K562 (cell line): ENCODE results near the gene CSRNP2. TPM values are rescaled to one million over a fixed set of nuclear protein-coding genes. Genes with fewer than 3 reads are reported as not detected.
A peak's percentile ranks its signal among the peaks of the same experiment; 100 is the strongest.

ENCODE experiments used
- ARID2 ChIP-seq: fragments of 450-650 bp; IDR thresholded peaks from 2 replicates; pipeline ENCODE4 v1.6.1; 2017; ENCODE audit warnings: antibody characterized with exemption, mild to moderate bottlenecking
- ATF1 ChIP-seq, 2 experiments: fragments of 450-650 bp in 1 of 2; IDR thresholded peaks; 2 replicates each; pipeline ENCODE4 v1.6.1; 2016; ENCODE audit warnings: missing compliant biosample characterization in 1 of 2, missing genetic modification characterization in 1 of 2
- C11orf30 ChIP-seq: fragments of 450-650 bp; IDR thresholded peaks from 2 replicates; pipeline ENCODE4 v1.6.1; 2016; ENCODE audit warnings: low read depth, mild to moderate bottlenecking
- FOSL1 ChIP-seq: fragments of 200-800 bp; sonication (Bioruptor generic); conservative IDR thresholded peaks from 2 replicates; pipeline ENCODE4 v1.6.1; 2016; ENCODE audit warnings: missing genetic modification characterization, missing compliant biosample characterization
- FOXA3 ChIP-seq, 2 experiments: fragments of 450-650 bp in 1 of 2; sonication (generic) in 1 of 2; formaldehyde crosslinking; IDR thresholded peaks in 1 of 2; conservative IDR thresholded peaks in 1 of 2; 2 replicates each; pipeline versions ENCODE4 v1.4.0 to v1.8.0; 2020 to 2022; ENCODE audit warnings: mild to moderate bottlenecking in 2 of 2, missing genetic modification reagents in 1 of 2
- GABPA ChIP-seq: fragments of 200-800 bp; sonication (Bioruptor generic); conservative IDR thresholded peaks from 2 replicates; pipeline ENCODE4 v1.6.1; 2016; ENCODE audit warnings: low read depth, missing genetic modification characterization, missing compliant biosample characterization
- HNRNPH1 ChIP-seq: fragments of 200-400 bp; formaldehyde crosslinking; optimal IDR thresholded peaks from 2 replicates; pipeline ENCODE3; 2017; ENCODE audit warnings: low read depth, mild to moderate bottlenecking, low read length, moderate library complexity
- KDM2B ChIP-seq: fragments of 250-450 bp; sonication (Bioruptor Pico); IDR thresholded peaks from 2 replicates; pipeline ENCODE4 v1.8.0; 2021; ENCODE audit warnings: mild to moderate bottlenecking, moderate library complexity
- NRF1 ChIP-seq, 2 experiments: fragments of 450-650 bp; IDR thresholded peaks in 1 of 2; conservative IDR thresholded peaks in 1 of 2; 2 replicates each; pipeline ENCODE4 v1.6.1; 2014; ENCODE audit warnings: mild to moderate bottlenecking in 2 of 2
- PTRF ChIP-seq: fragments of 450-650 bp; IDR thresholded peaks from 2 replicates; pipeline ENCODE4 v1.6.1; 2016; ENCODE audit warnings: mild to moderate bottlenecking, missing genetic modification characterization, missing compliant biosample characterization
- RFX1 ChIP-seq: fragments of 450-650 bp; IDR thresholded peaks from 2 replicates; pipeline ENCODE4 v1.6.1; 2016; ENCODE audit warnings: mild to moderate bottlenecking, moderate library complexity
- RNF2 ChIP-seq: sonication (generic); IDR thresholded peaks from 2 replicates; pipeline ENCODE4 v1.6.1; 2016
- SETDB1 ChIP-seq: IDR thresholded peaks from one replicate; pipeline ENCODE4 v1.6.1; 2012; ENCODE audit warnings: low read length, control low read depth, inconsistent platforms
- TSC22D4 ChIP-seq: fragments of 450-650 bp; IDR thresholded peaks from 2 replicates; pipeline ENCODE4 v1.6.1; 2016; ENCODE audit warnings: missing genetic modification characterization, missing biosample characterization, control low read depth
- ZBTB26 ChIP-seq: fragments of 450-650 bp; formaldehyde crosslinking; IDR thresholded peaks from 2 replicates; pipeline ENCODE4 v1.4.0; 2022; ENCODE audit warnings: missing genetic modification characterization
- ZNF280A ChIP-seq: fragments of 450-650 bp; IDR thresholded peaks from 2 replicates; pipeline ENCODE4 v1.6.1; 2018; ENCODE audit warnings: mild to moderate bottlenecking, low read depth; ENCODE audit not compliant: partially characterized antibody
- ZNF347 ChIP-seq: fragments of 450-650 bp; formaldehyde crosslinking; IDR thresholded peaks from 2 replicates; pipeline ENCODE4 v1.4.0; 2020; ENCODE audit warnings: low read depth, mild to moderate bottlenecking, moderate library complexity
- polyA plus RNA-seq, 8 experiments: library from polyadenylated mRNA; depleted of rRNA in 4 of 8; stranded (reverse) in 5 of 8; unstranded in 3 of 8; fragments of >200 nt; fragmentation: Nextera tagmentation in 2 of 8; fragmentation: Illumina TruSeq in 1 of 8; extraction: Ambion mirVana in 2 of 8; extraction: Trizol in 1 of 8; gene quantifications; 2 replicates each; pipeline versions ENCODE4 v1.2.1 to v1.2.3, GENCODE V29; 2011 to 2014; ENCODE audit warnings: inconsistent platforms in 1 of 8, missing spikeins in 1 of 8
- total RNA-seq, 7 experiments: library from RNA; depleted of rRNA in 6 of 7; stranded (reverse); fragments of >200 nt in 6 of 7; fragmentation: Illumina TruSeq in 2 of 7; extraction: Trizol in 2 of 7; gene quantifications; 2 replicates each; pipeline versions ENCODE4 v1.2.1 to v1.2.3, GENCODE V29; 2011 to 2021; ENCODE audit warnings: low replicate concordance in 1 of 7
- TF ChIP-seq, protein P1 (sequence below), 2 experiments: IDR thresholded peaks; 2 replicates each; pipeline ENCODE4 v1.6.1; 2012; ENCODE audit warnings: improper control_type of control experiment in 2 of 2, low read depth in 2 of 2, low read length in 2 of 2, borderline replicate concordance in 1 of 2

CSRNP2 gene
- total and polyA plus RNA-seq, 9 of the 15 experiments (the other 6 are each of a cell fraction or from before 2014, with no cell fraction given) = 1.6 to 13.9 (median 5.9) TPM

GRCh38 chr12:51047655-51048540 is 35.5 kb downstream of the CSRNP2 start, which contains the start of gene LETMD1 (continued):
- no peak for TF ChIP-seq ZNF347 (CRISPR knock-in tag)
- TF ChIP-seq ARID2 = no peak
- TF ChIP-seq SETDB1 = no peak
- no peak for TF ChIP-seq FOXA3 (CRISPR knock-in tag; conservative IDR thresholded peaks at IDR 0.05 in 1 of 2, IDR thresholded peaks at IDR 0.05 in 1 of 2)
- no peak for TF ChIP-seq KDM2B
- peak; percentile 83 to 87 for TF ChIP-seq NRF1 (conservative IDR thresholded peaks at IDR 0.05 in 1 of 2, IDR thresholded peaks at IDR 0.05 in 1 of 2)
- no peak for TF ChIP-seq HNRNPH1
- no peak for TF ChIP-seq ATF1 (CRISPR knock-in tag; IDR thresholded peaks at IDR 0.05)
- TF ChIP-seq ATF1 (tag; IDR thresholded peaks at IDR 0.05) = peak; percentile 91
- no peak; the same call in 1 of the 2 replicates for TF ChIP-seq FOSL1
- no peak for TF ChIP-seq ZNF280A
- TF ChIP-seq, protein P1, sequence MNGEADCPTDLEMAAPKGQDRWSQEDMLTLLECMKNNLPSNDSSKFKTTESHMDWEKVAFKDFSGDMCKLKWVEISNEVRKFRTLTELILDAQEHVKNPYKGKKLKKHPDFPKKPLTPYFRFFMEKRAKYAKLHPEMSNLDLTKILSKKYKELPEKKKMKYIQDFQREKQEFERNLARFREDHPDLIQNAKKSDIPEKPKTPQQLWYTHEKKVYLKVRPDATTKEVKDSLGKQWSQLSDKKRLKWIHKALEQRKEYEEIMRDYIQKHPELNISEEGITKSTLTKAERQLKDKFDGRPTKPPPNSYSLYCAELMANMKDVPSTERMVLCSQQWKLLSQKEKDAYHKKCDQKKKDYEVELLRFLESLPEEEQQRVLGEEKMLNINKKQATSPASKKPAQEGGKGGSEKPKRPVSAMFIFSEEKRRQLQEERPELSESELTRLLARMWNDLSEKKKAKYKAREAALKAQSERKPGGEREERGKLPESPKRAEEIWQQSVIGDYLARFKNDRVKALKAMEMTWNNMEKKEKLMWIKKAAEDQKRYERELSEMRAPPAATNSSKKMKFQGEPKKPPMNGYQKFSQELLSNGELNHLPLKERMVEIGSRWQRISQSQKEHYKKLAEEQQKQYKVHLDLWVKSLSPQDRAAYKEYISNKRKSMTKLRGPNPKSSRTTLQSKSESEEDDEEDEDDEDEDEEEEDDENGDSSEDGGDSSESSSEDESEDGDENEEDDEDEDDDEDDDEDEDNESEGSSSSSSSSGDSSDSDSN (IDR thresholded peaks at IDR 0.05; ENCODE audit: borderline replicate concordance in 1 of 2, low read depth in 2 of 2, low read length in 2 of 2) = no peak
- no peak for TF ChIP-seq ZBTB26
- TF ChIP-seq RNF2 = peak; percentile 76
- TF ChIP-seq TSC22D4 (tag) = no peak
- TF ChIP-seq GABPA = peak; percentile 92
- TF ChIP-seq RFX1 = no peak
- TF ChIP-seq PTRF (tag) = no peak
- peak; percentile 76 for TF ChIP-seq C11orf30
